HepG2 (cell line): ENCODE data around the gene VGF. TPM values are rescaled to one million over a fixed set of nuclear protein-coding genes. Genes with fewer than 3 reads are reported as not detected.

Experiments
- GABPB1 ChIP-seq: IDR thresholded peaks from 2 replicates; pipeline ENCODE4 v1.6.1; 2016; ENCODE audit warnings: mild to moderate bottlenecking, missing genetic modification reagents, moderate library complexity, missing compliant biosample characterization
- IKZF4 ChIP-seq: sonication (generic); formaldehyde crosslinking; IDR thresholded peaks from 2 replicates; pipeline ENCODE4 v1.5.1; 2020; ENCODE audit warnings: borderline replicate concordance, mild to moderate bottlenecking, low read depth, missing genetic modification reagents; ENCODE audit errors: not compliant biosample characterization
- KDM5B ChIP-seq: sonication (generic); formaldehyde crosslinking; IDR thresholded peaks from 2 replicates; pipeline ENCODE4 v1.4.0; 2020; ENCODE audit warnings: missing genetic modification reagents, mild to moderate bottlenecking, borderline replicate concordance
- MIER2 ChIP-seq: IDR thresholded peaks from 2 replicates; pipeline ENCODE4 v1.6.1; 2016; ENCODE audit warnings: missing biosample characterization, missing genetic modification reagents
- RFX3 ChIP-seq: IDR thresholded peaks from 2 replicates; pipeline ENCODE4 v1.6.1; 2016; ENCODE audit warnings: missing biosample characterization, missing genetic modification reagents
- ZNF124 ChIP-seq: sonication (generic); formaldehyde crosslinking; IDR thresholded peaks from 2 replicates; pipeline ENCODE4 v1.4.0; 2020; ENCODE audit warnings: missing genetic modification reagents
- ZNF292 ChIP-seq: sonication (generic); formaldehyde crosslinking; IDR thresholded peaks from 2 replicates; pipeline ENCODE4 v1.8.1; 2022; ENCODE audit warnings: mild to moderate bottlenecking, low read depth, missing genetic modification reagents, borderline replicate concordance
- ZNF333 ChIP-seq: sonication (generic); formaldehyde crosslinking; IDR thresholded peaks from 2 replicates; pipeline ENCODE4 v1.4.0; 2020; ENCODE audit warnings: mild to moderate bottlenecking, missing genetic modification reagents, borderline replicate concordance
- ZNF747 ChIP-seq: sonication (generic); formaldehyde crosslinking; IDR thresholded peaks from 2 replicates; pipeline ENCODE4 v1.8.1; 2023; ENCODE audit warnings: missing genetic modification reagents, mild to moderate bottlenecking, borderline replicate concordance
- polyA plus RNA-seq, 8 experiments: library from polyadenylated mRNA; depleted of rRNA in 3 of 8; stranded (reverse) in 7 of 8; unstranded in 1 of 8; fragments of >200 nt; fragmentation: Illumina TruSeq in 4 of 8; extraction: Trizol in 4 of 8; gene quantifications; 2 replicates each; pipeline versions ENCODE4 v1.2.1 to v1.2.3, GENCODE V29; 2011 to 2016; ENCODE audit warnings: low read depth in 4 of 8, missing spikeins in 1 of 8, mixed read lengths in 1 of 8; ENCODE audit not compliant: insufficient read depth in 1 of 8
- total RNA-seq, 5 experiments: library from RNA; depleted of rRNA; stranded (reverse); fragments of >200 nt; fragmentation: Illumina TruSeq; extraction: Trizol; gene quantifications; 2 replicates each; pipeline ENCODE4 v1.2.3, GENCODE V29; 2016; ENCODE audit warnings: low read depth in 1 of 5
- TF ChIP-seq, protein P1 (sequence below): sonication (generic); formaldehyde crosslinking; IDR thresholded peaks from 2 replicates; pipeline ENCODE4 v1.8.0; 2022; ENCODE audit warnings: mild to moderate bottlenecking, missing genetic modification reagents, borderline replicate concordance
- TF ChIP-seq, protein P2 (sequence below): sonication (generic); formaldehyde crosslinking; IDR thresholded peaks from 2 replicates; pipeline ENCODE4 v1.5.1; 2020; ENCODE audit warnings: missing genetic modification reagents, mild to moderate bottlenecking, borderline replicate concordance
- TF ChIP-seq, protein P3 (sequence below): sonication (generic); formaldehyde crosslinking; IDR thresholded peaks from 2 replicates; pipeline ENCODE4 v1.4.0; 2020; ENCODE audit warnings: missing genetic modification reagents
- TF ChIP-seq, protein P4 (sequence below): sonication (generic); formaldehyde crosslinking; IDR thresholded peaks from 2 replicates; pipeline ENCODE4 v1.5.0; 2020; ENCODE audit warnings: missing genetic modification reagents
- TF ChIP-seq, protein P5 (sequence below): sonication (generic); formaldehyde crosslinking; IDR thresholded peaks from 2 replicates; pipeline ENCODE4 v1.8.1; 2023; ENCODE audit warnings: mild to moderate bottlenecking, missing genetic modification reagents, borderline replicate concordance
- TF ChIP-seq, protein P6 (sequence below): sonication (generic); formaldehyde crosslinking; IDR thresholded peaks from 2 replicates; pipeline ENCODE4 v1.4.0; 2020; ENCODE audit warnings: missing genetic modification reagents, borderline replicate concordance
- TF ChIP-seq, protein P7 (sequence below): sonication (generic); formaldehyde crosslinking; IDR thresholded peaks from 2 replicates; pipeline ENCODE4 v1.4.0; 2020; ENCODE audit warnings: mild to moderate bottlenecking, missing genetic modification reagents, borderline replicate concordance

Gene VGF
- total and polyA plus RNA-seq, 2 of the 13 experiments (the other 11 are each of a cell fraction or from before 2014, with no cell fraction given) = 0.12 to 0.46 TPM

DNA sequence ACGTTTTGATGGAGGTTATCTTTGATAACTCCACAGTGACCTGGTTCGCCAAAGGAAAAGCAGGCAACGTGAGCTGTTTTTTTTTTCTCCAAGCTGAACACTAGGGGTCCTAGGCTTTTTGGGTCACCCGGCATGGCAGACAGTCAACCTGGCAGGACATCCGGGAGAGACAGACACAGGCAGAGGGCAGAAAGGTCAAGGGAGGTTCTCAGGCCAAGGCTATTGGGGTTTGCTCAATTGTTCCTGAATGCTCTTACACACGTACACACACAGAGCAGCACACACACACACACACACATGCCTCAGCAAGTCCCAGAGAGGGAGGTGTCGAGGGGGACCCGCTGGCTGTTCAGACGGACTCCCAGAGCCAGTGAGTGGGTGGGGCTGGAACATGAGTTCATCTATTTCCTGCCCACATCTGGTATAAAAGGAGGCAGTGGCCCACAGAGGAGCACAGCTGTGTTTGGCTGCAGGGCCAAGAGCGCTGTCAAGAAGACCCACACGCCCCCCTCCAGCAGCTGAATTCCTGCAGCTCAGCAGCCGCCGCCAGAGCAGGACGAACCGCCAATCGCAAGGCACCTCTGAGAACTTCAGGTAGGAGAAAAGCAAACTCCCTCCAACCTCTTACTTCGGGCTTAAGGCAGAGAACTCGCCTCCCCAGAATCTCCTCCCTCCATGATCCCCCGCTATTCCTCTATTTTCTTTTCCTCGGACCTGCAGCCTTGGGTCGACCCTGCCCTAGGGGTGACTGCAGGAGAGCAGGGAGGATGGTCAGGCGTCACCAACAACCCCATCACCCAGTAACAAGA lies 38.5 kb downstream of the VGF start, which contains the start of gene SERPINE1 (continued):
- TF ChIP-seq, protein P1, sequence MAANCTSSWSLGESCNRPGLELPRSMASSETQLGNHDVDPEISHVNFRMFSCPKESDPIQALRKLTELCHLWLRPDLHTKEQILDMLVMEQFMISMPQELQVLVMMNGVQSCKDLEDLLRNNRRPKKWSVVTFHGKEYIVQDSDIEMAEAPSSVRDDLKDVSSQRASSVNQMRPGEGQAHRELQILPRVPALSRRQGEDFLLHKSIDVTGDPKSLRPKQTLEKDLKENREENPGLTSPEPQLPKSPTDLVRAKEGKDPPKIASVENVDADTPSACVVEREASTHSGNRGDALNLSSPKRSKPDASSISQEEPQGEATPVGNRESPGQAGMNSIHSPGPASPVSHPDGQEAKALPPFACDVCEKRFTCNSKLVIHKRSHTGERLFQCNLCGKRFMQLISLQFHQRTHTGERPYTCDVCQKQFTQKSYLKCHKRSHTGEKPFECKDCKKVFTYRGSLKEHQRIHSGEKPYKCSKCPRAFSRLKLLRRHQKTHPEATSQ (CRISPR knock-in tag) = peak; percentile 94
- TF ChIP-seq ZNF292 (CRISPR knock-in tag) = peak; percentile 74; the same call in 1 of the 2 replicates
- TF ChIP-seq, protein P2, sequence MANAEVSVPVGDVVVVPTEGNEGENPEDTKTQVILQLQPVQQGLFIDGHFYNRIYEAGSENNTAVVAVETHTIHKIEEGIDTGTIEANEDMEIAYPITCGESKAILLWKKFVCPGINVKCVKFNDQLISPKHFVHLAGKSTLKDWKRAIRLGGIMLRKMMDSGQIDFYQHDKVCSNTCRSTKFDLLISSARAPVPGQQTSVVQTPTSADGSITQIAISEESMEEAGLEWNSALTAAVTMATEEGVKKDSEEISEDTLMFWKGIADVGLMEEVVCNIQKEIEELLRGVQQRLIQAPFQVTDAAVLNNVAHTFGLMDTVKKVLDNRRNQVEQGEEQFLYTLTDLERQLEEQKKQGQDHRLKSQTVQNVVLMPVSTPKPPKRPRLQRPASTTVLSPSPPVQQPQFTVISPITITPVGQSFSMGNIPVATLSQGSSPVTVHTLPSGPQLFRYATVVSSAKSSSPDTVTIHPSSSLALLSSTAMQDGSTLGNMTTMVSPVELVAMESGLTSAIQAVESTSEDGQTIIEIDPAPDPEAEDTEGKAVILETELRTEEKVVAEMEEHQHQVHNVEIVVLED = peak; percentile 56; the same call in 1 of the 2 replicates
- no peak for TF ChIP-seq IKZF4 (CRISPR knock-in tag)
- peak; percentile 26; the same call in 1 of the 2 replicates for TF ChIP-seq ZNF747 (CRISPR knock-in tag)
- TF ChIP-seq ZNF124 = no peak; the same call in 1 of the 2 replicates
- TF ChIP-seq, protein P3, sequence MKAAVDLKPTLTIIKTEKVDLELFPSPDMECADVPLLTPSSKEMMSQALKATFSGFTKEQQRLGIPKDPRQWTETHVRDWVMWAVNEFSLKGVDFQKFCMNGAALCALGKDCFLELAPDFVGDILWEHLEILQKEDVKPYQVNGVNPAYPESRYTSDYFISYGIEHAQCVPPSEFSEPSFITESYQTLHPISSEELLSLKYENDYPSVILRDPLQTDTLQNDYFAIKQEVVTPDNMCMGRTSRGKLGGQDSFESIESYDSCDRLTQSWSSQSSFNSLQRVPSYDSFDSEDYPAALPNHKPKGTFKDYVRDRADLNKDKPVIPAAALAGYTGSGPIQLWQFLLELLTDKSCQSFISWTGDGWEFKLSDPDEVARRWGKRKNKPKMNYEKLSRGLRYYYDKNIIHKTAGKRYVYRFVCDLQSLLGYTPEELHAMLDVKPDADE (CRISPR knock-in tag) = no peak
- TF ChIP-seq, protein P4, sequence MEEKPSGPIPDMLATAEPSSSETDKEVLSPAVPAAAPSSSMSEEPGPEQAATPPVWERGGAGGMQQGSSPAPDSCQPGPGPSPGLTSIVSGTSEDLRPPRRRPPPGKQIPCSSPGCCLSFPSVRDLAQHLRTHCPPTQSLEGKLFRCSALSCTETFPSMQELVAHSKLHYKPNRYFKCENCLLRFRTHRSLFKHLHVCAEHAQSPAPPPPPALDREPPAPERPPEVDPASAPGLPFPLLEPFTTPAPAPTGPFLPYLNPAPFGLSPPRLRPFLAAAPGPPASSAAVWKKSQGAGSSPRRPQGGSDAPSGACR (CRISPR knock-in tag) = peak; percentile 80; the same call in 1 of the 2 replicates
- TF ChIP-seq, protein P5, sequence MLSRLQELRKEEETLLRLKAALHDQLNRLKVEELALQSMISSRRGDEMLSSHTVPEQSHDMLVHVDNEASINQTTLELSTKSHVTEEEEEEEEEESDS (CRISPR knock-in tag) = no peak
- 0 out of 2 replicates have a peak, but pooled peaks have one; percentile 53 for TF ChIP-seq MIER2 (CRISPR knock-in tag)
- peak; percentile 73 for TF ChIP-seq GABPB1 (CRISPR knock-in tag)
- TF ChIP-seq, protein P6, sequence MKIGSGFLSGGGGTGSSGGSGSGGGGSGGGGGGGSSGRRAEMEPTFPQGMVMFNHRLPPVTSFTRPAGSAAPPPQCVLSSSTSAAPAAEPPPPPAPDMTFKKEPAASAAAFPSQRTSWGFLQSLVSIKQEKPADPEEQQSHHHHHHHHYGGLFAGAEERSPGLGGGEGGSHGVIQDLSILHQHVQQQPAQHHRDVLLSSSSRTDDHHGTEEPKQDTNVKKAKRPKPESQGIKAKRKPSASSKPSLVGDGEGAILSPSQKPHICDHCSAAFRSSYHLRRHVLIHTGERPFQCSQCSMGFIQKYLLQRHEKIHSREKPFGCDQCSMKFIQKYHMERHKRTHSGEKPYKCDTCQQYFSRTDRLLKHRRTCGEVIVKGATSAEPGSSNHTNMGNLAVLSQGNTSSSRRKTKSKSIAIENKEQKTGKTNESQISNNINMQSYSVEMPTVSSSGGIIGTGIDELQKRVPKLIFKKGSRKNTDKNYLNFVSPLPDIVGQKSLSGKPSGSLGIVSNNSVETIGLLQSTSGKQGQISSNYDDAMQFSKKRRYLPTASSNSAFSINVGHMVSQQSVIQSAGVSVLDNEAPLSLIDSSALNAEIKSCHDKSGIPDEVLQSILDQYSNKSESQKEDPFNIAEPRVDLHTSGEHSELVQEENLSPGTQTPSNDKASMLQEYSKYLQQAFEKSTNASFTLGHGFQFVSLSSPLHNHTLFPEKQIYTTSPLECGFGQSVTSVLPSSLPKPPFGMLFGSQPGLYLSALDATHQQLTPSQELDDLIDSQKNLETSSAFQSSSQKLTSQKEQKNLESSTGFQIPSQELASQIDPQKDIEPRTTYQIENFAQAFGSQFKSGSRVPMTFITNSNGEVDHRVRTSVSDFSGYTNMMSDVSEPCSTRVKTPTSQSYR (CRISPR knock-in tag) = peak; percentile 52; the same call in 1 of the 2 replicates
- TF ChIP-seq, protein P7, sequence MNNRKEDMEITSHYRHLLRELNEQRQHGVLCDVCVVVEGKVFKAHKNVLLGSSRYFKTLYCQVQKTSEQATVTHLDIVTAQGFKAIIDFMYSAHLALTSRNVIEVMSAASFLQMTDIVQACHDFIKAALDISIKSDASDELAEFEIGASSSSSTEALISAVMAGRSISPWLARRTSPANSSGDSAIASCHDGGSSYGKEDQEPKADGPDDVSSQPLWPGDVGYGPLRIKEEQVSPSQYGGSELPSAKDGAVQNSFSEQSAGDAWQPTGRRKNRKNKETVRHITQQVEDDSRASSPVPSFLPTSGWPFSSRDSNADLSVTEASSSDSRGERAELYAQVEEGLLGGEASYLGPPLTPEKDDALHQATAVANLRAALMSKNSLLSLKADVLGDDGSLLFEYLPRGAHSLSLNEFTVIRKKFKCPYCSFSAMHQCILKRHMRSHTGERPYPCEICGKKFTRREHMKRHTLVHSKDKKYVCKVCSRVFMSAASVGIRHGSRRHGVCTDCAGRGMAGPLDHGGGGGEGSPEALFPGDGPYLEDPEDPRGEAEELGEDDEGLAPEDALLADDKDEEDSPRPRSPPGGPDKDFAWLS (CRISPR knock-in tag) = no peak; the same call in 1 of the 2 replicates
- TF ChIP-seq RFX3 = no peak
- TF ChIP-seq ZNF333 (CRISPR knock-in tag) = peak; percentile 3; the same call in 1 of the 2 replicates
- peak; percentile 49; the same call in 1 of the 2 replicates for TF ChIP-seq KDM5B (CRISPR knock-in tag)
